HG02938 (cell line): Measurements from ENCODE around the gene COPS3.

Experiments
- ATAC-seq: cut with Tn5 transposase; IDR thresholded peaks from one replicate; pipeline ENCODE4 v1.9.1; 2021; ENCODE audit warnings: mild to moderate bottlenecking, moderate library complexity; ENCODE audit not compliant: unreplicated experiment

The COPS3 gene

GRCh38 chr17:17252149-17252661, 28.8 kb downstream of the COPS3 start:
- ATAC-seq: no peak

- ATAC-seq: no peak
These were observed 34.2 kb downstream of the COPS3 start for GRCh38 chr17:17246879-17247278.

GRCh38 chr17:17243163-17243562, 37.9 kb downstream of the COPS3 start:
- no peak for ATAC-seq

- ATAC-seq: no peak
These were observed 38.8 kb downstream of the COPS3 start for GRCh38 chr17:17242246-17242645.

GRCh38 chr17:17241656-17242055, 39.4 kb downstream of the COPS3 start:
- ATAC-seq: no peak

DNA sequence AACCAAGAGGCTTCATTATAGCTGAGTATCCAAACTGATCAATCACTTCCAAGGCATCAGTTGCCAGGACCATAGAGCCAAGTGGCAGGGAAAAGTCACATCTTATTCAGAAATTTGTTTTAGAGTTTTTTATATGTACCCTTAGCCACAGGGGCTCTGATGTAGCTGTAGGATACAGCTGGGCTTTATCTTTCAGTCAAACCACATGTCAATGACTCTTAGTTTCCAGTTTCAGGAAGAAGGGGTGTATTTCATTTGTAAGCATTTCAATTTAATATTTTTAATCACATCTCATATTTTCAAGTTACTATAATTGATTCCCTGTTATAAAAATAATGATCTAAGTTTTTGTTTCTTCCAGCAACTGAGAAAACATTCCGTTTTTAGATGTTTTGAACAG, 41.2 kb downstream of the COPS3 start:
- ATAC-seq: no peak

GRCh38 chr17:17237026-17237799, 43.8 kb downstream of the COPS3 start, which contains the start of gene FLCN:
FLCN (minus strand) TSS chr17:17237168; CDS start chr17:17228137, 9,031 bp downstream.
- ATAC-seq: peak; percentile 73

DNA sequence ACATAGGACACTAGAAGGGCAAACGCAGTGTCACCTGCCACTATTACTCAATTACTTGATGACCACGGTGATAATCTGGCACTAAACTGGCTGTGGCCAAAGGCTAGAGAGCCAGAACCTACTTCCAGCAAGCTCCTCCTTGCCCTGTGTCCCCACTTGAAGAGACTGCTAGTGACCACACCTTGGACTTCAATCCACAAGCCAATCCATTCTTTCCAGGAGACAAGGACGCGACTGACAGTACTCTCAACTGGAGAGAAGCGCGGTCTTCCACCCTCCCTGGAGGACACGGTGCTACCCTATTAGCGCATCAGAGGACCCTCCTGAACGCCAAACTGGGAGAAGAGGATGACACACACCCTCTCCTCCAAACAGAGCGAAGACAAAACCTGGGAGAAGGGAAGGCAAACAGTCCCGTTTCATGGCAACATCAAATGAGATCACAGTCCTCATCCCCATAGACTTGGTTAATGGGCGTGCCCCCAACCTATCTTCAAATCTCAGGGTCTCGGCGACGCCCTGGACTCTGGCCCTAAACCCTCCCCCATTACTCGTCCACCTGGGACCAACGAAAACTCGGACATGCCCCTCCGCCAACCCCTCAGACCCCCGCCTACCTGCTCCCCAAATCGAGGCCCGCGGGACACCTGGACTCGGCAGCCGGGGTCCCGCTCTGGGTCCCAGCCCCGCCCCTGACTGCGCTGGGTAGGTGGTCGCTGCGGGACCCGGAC, 44.6 kb downstream of the COPS3 start:
- ATAC-seq: peak; percentile 11

DNA sequence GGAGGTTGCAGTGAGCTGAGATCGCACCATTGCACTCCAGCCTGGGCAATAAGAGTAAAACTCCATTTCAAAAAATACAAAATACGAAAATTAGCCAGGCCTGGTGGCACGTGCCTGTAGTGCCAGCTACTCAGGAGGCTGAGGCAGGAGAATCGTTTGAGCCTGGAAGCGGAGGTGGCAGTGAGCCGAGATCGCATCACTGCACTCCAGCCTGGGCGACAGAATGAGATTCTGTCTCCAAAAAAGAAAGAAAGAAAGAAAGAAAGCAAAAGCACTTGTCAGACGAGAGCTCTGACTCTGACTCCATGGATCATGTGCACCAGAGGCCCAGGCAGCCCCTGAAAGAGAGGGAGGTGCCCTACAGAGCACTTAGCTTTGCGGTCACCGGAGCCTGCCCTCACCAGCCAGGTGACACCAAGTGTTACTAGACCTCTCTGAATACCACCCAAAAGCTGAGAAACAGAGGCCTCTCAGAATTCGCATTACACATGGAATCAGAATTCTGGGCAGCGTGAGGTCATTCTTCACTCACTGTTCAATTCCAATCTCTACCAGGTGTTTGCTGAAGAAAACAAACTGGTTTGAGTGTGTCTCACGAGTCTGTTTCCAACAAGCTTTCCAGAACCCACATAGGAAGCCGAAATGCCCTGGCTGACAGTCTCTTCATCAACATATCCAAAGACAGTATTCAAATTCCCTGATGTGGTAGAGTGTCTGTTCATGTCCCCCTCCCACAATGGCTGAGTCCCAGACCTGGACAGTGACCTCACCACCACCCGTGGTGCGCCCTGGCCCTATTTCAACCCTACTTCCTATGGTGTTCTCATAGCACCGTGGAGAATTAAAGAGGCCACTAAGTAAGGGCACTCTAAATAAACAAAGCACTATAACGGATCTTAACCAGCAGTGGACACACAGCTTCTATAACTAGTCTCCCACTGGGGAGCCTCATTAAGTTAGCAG, 45.6 kb downstream of the COPS3 start:
- no peak for ATAC-seq

GRCh38 chr17:17232303-17232621, 48.8 kb downstream of the COPS3 start:
- ATAC-seq: no peak

DNA sequence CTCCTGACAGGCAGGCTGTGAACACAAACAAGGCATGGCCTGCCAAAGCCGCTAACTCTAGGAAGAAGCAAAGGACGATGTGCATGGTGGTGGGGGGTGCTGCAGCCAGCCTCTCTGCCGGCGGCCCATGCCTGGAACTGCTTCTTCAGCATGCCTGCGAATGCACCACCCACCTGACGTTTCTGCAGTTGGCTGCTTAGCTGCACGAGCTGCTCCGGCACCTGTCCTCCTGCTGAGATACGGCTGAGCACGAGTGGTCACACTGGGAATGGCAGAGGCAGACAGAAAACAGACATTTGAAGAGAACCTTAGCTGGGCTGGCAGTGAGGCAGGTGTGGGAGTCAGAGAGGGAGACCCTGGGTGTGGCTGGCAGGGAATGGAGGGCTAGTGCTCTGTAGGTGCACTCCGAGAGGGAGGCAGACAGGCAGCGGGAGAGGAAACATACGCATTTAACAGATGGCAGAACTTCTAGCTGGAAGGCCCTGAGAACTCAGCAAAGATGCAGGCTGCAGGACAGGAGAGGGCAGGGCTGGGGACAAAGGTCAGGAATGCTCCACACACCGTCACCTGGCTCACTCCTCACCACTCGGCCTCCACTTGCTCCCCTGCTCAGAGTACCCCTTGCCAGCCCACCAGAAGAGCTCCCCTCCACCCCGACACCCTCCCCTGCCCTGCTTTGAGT, 49.3 kb downstream of the COPS3 start:
- ATAC-seq: no peak

GRCh38 chr17:17229416-17230384, 51.3 kb downstream of the COPS3 start:
- no peak for ATAC-seq

- no peak for ATAC-seq
These were observed 52.3 kb downstream of the COPS3 start for GRCh38 chr17:17228521-17229279.

GRCh38 chr17:17227608-17228520, 53.2 kb downstream of the COPS3 start:
- no peak for ATAC-seq

GRCh38 chr17:17226451-17227265, 54.4 kb downstream of the COPS3 start:
- ATAC-seq: no peak

DNA sequence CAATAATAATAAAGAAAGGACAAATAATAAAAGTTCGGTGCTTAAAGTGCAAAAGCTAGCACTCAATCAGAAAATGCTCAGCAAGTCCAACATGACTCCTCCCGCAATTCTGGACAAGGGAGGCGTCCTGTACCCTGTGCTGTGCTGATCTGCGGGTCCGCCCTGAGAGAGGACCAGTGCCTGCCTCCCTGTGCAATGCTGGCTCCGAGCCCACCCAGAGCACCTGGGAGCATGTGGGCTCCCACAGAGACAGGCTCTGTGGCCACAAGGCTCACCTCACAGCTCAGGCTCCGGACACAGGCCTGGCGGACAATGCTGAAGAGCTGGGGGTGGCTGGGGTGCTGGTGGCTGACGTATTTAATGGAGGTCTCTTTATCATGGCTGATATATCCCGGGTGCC, 55.1 kb downstream of the COPS3 start:
- ATAC-seq: no peak

DNA sequence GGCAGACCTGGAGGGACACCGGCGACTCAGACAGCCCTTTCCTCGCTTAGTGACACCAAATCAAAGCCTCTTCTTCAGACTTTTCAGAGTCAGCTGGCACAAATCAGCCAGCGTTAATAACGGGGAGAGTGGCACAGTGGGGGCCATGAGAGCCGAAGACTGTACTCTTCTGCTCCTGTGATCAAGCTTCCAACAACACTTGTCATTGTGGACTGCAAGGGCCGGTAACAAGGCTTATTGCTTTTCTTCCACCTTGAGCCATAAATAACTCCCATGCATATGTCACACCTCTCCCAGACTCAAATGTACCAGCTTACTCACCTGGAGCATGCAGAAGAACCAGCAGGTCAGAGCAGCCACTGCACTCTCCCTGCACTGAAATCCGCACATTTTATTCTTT, 56.9 kb downstream of the COPS3 start:
- no peak for ATAC-seq
